BLaER1 (cell line): ENCODE data around the gene PALM.

Source experiments
- H3K27ac ChIP-seq: shearing (Covaris generic); formaldehyde crosslinking; 2 replicates; pipeline ENCODE4 v1.8.1; 2022
- H3K27me3 ChIP-seq: shearing (Covaris generic); formaldehyde crosslinking; 2 replicates; pipeline ENCODE4 v1.8.1; 2022
- H3K36me3 ChIP-seq: shearing (Covaris generic); formaldehyde crosslinking; 2 replicates; pipeline ENCODE4 v1.8.1; 2022
- H3K4me1 ChIP-seq: shearing (Covaris generic); formaldehyde crosslinking; 2 replicates; pipeline ENCODE4 v1.8.1; 2022
- H3K4me2 ChIP-seq: shearing (Covaris generic); formaldehyde crosslinking; 2 replicates; pipeline ENCODE4 v1.8.1; 2022
- H3K4me3 ChIP-seq: shearing (Covaris generic); formaldehyde crosslinking; 2 replicates; pipeline ENCODE4 v1.8.1; 2022
- H3K9ac ChIP-seq: shearing (Covaris generic); formaldehyde crosslinking; 2 replicates; pipeline ENCODE4 v1.8.1; 2022
- H3K9me3 ChIP-seq: shearing (Covaris generic); formaldehyde crosslinking; 2 replicates; pipeline ENCODE4 v1.8.1; 2022
- H4K20me1 ChIP-seq: shearing (Covaris generic); formaldehyde crosslinking; 2 replicates; pipeline ENCODE4 v1.8.1; 2022
- Cebpa-rat ChIP-seq: shearing (Covaris generic); IDR thresholded peaks from 2 replicates; pipeline ENCODE4 v1.8.1; 2022

Gene PALM

DNA sequence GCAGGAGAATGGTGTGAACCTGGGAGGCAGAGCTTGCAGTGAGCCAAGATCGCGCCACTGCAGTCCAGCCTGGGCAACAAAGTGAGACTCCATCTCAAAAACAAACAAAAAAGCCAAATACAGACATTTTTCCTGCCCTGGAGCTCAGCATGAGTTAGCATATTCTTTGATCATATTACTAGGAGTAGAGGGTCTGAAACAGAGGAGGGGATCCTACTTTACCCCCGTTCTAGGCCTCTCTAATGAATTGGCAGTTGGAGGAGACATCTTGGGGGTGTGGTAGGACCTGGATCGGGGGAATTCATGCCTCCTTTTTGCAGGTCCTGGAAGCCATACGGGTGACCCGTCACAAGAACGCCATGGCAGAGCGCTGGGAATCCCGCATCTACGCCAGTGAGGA is 54.4 kb downstream of the PALM start:
- no peak for TF ChIP-seq Cebpa-rat
- Histone ChIP-seq H3K27ac (no peak overlapping the region), H3K27me3 (no peaks in the 10 kb centered on the region), H3K4me2 (no peak overlapping the region), H4K20me1 (no peaks in the 10 kb centered on the region), H3K36me3 (no peaks in the 10 kb centered on the region), H3K9ac (no peak overlapping the region), H3K4me1 (peaks cover 8% of the 10 kb centered on the region), H3K4me3 (no peak overlapping the region), H3K9me3 (peaks cover 31% of the 10 kb centered on the region)

GRCh38 chr19:763869-764268 is 55.1 kb downstream of the PALM start:
- Histone ChIP-seq H4K20me1 (no peaks in the 10 kb centered on the region), H3K9ac (no peak overlapping the region), H3K36me3 (no peaks in the 10 kb centered on the region), H3K4me3 (no peak overlapping the region), H3K4me1 (peaks cover 8% of the 10 kb centered on the region), H3K9me3 (peaks cover 24% of the 10 kb centered on the region), H3K4me2 (0 out of 2 replicates have a peak overlapping the region, but pooled peaks have one; percentile 21), H3K27ac (no peak overlapping the region), H3K27me3 (no peaks in the 10 kb centered on the region)
- no peak for TF ChIP-seq Cebpa-rat

DNA sequence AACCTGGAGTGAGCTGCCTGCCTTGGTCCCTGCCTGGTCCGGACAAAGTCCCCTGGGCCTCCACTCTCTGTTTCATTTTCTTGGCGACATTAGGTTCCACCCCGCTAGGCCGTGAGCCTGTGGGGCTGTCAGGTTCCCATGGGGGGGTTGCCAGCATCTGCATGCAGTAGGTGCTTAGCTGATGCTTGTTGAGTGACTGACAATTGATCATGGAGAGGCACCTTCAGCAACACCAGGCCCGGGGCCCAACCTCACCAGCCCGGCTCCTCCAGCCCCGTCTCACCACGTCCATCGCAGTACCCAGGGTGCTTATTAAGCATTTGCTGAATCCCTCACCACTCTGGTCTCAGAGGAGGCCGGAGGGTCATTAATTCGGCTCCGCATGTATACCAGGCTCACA is 55.6 kb downstream of the PALM start:
- no peak overlapping the region for H3K9ac ChIP-seq
- TF ChIP-seq Cebpa-rat = no peak
- peaks cover 8% of the 10 kb centered on the region for H3K4me1 ChIP-seq
- no peak overlapping the region for H3K4me3 ChIP-seq
- no peaks in the 10 kb centered on the region for H3K36me3 ChIP-seq
- H4K20me1 ChIP-seq = no peaks in the 10 kb centered on the region
- H3K27me3 ChIP-seq = no peaks in the 10 kb centered on the region
- H3K27ac ChIP-seq = no peak overlapping the region
- H3K9me3 ChIP-seq = peaks cover 20% of the 10 kb centered on the region
- 0 out of 2 replicates have a peak overlapping the region, but pooled peaks have one; percentile 21 for H3K4me2 ChIP-seq

GRCh38 chr19:765179-765738 is 56.5 kb downstream of the PALM start:
- peaks cover 8% of the 10 kb centered on the region for H3K4me1 ChIP-seq
- no peaks in the 10 kb centered on the region for H3K36me3 ChIP-seq
- H3K9ac ChIP-seq = no peak overlapping the region
- H4K20me1 ChIP-seq = no peaks in the 10 kb centered on the region
- peaks cover under 1% of the 10 kb centered on the region; the same call in 1 of the 2 replicates for H3K27me3 ChIP-seq
- no peak overlapping the region for H3K4me3 ChIP-seq
- peaks cover 13% of the 10 kb centered on the region for H3K9me3 ChIP-seq
- TF ChIP-seq Cebpa-rat = no peak
- H3K4me2 ChIP-seq = no peak overlapping the region
- H3K27ac ChIP-seq = no peak overlapping the region

DNA sequence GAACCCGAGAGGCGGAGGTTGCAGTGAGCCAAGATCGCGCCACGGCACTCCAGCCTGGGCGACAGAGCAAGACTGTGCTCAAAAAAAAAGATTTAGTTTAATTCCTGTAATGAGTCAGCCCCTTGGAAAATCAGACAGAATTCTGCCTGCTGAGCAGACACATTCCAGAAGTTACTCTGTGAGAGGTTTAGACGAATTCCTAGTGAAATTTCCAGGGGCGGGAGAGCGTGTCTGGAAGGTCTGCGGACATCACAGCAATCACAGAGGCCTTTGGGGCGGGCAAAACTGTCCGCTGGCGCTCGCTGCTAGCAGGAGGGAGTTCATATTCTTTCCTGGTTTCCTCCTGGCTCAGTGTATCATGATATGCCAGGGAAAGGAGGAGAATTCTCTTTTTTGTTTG is 59.7 kb downstream of the PALM start:
- no peaks in the 10 kb centered on the region for H3K9me3 ChIP-seq
- no peak overlapping the region for H3K4me3 ChIP-seq
- no peak overlapping the region for H3K4me2 ChIP-seq
- H3K27me3 ChIP-seq = peaks cover 11% of the 10 kb centered on the region; the same call in 1 of the 2 replicates
- H3K4me1 ChIP-seq = peaks cover 25% of the 10 kb centered on the region
- no peaks in the 10 kb centered on the region for H4K20me1 ChIP-seq
- H3K27ac ChIP-seq = no peak overlapping the region
- H3K36me3 ChIP-seq = no peaks in the 10 kb centered on the region
- TF ChIP-seq Cebpa-rat = no peak
- no peak overlapping the region for H3K9ac ChIP-seq

GRCh38 chr19:769616-770015 is 60.9 kb downstream of the PALM start:
- H3K4me2 ChIP-seq = no peak overlapping the region

DNA sequence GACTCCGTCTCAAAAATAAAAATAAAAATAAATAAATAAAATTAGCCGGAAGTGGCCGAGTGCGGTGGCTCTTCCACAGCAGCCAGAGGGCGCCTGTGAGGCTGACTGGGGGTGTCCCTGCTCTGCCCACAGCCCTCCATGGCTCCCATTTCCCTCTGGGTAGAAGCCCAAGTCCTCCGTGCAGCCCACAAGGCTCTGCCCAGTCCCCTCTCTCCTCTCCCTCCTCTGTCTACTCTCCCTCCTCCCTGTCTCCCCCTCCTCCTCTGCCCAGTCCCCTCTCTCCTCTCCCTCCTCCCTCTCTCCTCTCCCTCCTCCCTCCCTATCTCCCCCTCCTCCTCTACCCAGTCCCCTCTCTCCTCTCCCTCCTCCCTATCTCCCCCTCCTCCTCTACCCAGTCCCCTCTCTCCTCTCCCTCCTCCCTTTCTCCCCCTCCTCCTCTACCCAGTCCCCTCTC is 62.6 kb downstream of the PALM start:
- Histone ChIP-seq H3K27ac (no peak overlapping the region), H3K4me3 (no peak overlapping the region)
- no peak for TF ChIP-seq Cebpa-rat

More at GRCh38 chr19:769616-770015, 60.9 kb downstream of the PALM start:
- no peaks in the 10 kb centered on the region for H4K20me1 ChIP-seq
- H3K27ac ChIP-seq = no peak overlapping the region
- H3K9ac ChIP-seq = no peak overlapping the region
- peaks cover 17% of the 10 kb centered on the region for H3K4me1 ChIP-seq
- H3K4me3 ChIP-seq = no peak overlapping the region
- no peaks in the 10 kb centered on the region for H3K36me3 ChIP-seq
- peaks cover 11% of the 10 kb centered on the region; the same call in 1 of the 2 replicates for H3K27me3 ChIP-seq
- no peaks in the 10 kb centered on the region for H3K9me3 ChIP-seq
- no peak for TF ChIP-seq Cebpa-rat

DNA sequence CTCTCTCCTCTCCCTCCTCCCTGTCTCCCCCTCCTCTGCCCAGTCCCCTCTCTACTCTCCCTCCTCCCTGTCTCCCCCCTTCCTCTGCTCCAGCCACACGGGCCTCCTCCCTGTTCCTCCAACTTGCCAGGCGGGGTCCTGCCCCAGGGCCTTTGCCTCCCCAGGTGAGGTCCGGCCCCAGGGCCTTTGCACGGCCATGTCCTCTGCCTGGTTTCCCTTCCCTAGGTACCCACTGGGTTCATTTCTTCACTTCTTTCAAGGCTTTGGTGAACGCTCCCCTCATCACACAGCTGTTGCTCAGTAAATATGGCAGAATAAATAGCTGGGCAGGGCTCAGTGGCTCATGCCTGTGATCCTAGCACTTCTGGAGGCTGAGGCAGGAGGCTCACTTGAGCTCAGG is 63.3 kb downstream of the PALM start:
- peaks cover 11% of the 10 kb centered on the region; the same call in 1 of the 2 replicates for H3K27me3 ChIP-seq
- no peaks in the 10 kb centered on the region for H3K9me3 ChIP-seq
- H3K4me3 ChIP-seq = no peak overlapping the region
- TF ChIP-seq Cebpa-rat = no peak
- no peak overlapping the region for H3K9ac ChIP-seq
- no peaks in the 10 kb centered on the region for H3K36me3 ChIP-seq
- H4K20me1 ChIP-seq = no peaks in the 10 kb centered on the region
- peaks cover 17% of the 10 kb centered on the region for H3K4me1 ChIP-seq
- H3K27ac ChIP-seq = no peak overlapping the region
- no peak overlapping the region for H3K4me2 ChIP-seq

More for the DNA sequence above, 62.6 kb downstream of the PALM start:
- Histone ChIP-seq H3K9ac (no peak overlapping the region), H3K9me3 (no peaks in the 10 kb centered on the region), H4K20me1 (no peaks in the 10 kb centered on the region), H3K4me1 (peaks cover 17% of the 10 kb centered on the region), H3K36me3 (no peaks in the 10 kb centered on the region), H3K4me2 (no peak overlapping the region), H3K27me3 (peaks cover 11% of the 10 kb centered on the region; the same call in 1 of the 2 replicates)

DNA sequence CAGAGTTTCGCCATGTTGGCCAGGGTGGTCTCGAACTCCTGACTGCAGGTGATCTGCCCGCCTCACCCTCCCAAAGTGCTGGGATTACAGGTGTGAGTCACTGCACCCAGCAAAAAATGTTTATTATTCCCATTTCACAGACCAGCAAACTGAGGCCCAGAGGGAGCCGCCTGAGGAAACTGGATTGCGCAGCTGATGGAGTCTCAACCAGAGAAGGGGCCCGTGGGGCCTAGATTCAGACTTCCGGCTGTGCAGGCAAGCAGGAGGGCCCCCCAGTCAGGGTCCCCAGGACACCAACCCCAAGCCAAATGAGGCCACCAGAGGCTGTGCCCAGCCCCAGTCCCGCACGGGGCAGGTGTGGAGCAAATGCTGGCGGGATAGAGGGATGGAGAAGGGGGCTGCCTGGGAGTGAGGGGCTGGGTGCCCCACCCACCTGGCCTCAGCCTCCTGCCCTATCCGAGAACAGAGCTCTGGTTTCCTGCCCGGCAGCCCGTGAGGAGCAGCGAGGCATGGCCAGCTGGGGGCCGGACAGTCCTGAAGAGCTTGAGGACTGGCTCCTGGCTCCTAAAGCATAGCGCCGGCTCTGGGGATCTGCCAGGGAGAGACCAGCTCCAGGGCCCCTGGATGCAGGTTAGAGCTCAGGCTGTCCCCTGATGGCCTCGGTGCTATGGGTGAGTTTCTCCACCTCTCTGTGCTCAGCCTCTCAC is 64.1 kb downstream of the PALM start:
- no peak overlapping the region for H3K27ac ChIP-seq

GRCh38 chr19:776549-776948 is 67.8 kb downstream of the PALM start:
- no peak for TF ChIP-seq Cebpa-rat
- H4K20me1 ChIP-seq = no peaks in the 10 kb centered on the region
- no peaks in the 10 kb centered on the region for H3K36me3 ChIP-seq
- H3K4me3 ChIP-seq = no peak overlapping the region
- no peak overlapping the region for H3K27ac ChIP-seq
- no peak overlapping the region for H3K9ac ChIP-seq
- no peak overlapping the region for H3K4me2 ChIP-seq
- H3K4me1 ChIP-seq = peaks cover 8% of the 10 kb centered on the region
- no peaks in the 10 kb centered on the region for H3K27me3 ChIP-seq
- H3K9me3 ChIP-seq = no peaks in the 10 kb centered on the region

More for the DNA sequence above, 64.1 kb downstream of the PALM start:
- Histone ChIP-seq H3K9ac (no peak overlapping the region), H4K20me1 (no peaks in the 10 kb centered on the region), H3K4me3 (no peak overlapping the region), H3K27me3 (peaks cover 11% of the 10 kb centered on the region; the same call in 1 of the 2 replicates), H3K36me3 (no peaks in the 10 kb centered on the region), H3K4me2 (peak overlapping the region; percentile 39), H3K9me3 (no peaks in the 10 kb centered on the region), H3K4me1 (peaks cover 17% of the 10 kb centered on the region)
- TF ChIP-seq Cebpa-rat = no peak
